NB4 (cell line): Measurements from ENCODE around the gene QDPR.

Experiments used
- DNase-seq: peaks from one replicate; pipeline ENCODE4 v3.0.0; 2010; ENCODE audit warnings: low read depth
- H3K4me3 ChIP-seq: one replicate; pipeline ENCODE4 v1.5.1; 2011; ENCODE audit warnings: mild to moderate bottlenecking, low read depth, low read length, moderate library complexity
- MAX ChIP-seq: IDR thresholded peaks from 2 replicates; pipeline ENCODE4 v1.6.1; 2011; ENCODE audit warnings: low read depth, low read length

QDPR gene

GRCh38 chr4:17436750-17437090 is 75.2 kb downstream of the QDPR start:
- no peak for DNase-seq
- H3K4me3 ChIP-seq = no peak overlapping the region
- no peak for TF ChIP-seq MAX
